A673 (cell line): ENCODE measurements around the gene SREBF2.

Source experiments
- CTCF ChIP-seq: fragments of 300-800, 200-600 bp; sonication (generic); conservative IDR thresholded peaks from 2 replicates; pipeline ENCODE4 v1.5.1; 2017; ENCODE audit warnings: low read depth, mild to moderate bottlenecking, antibody characterized with exemption, low read length, moderate library complexity, mixed read lengths
- EZH2 ChIP-seq: fragments of 200-600 bp; sonication (generic); IDR thresholded peaks from 2 replicates; pipeline ENCODE4 v1.6.1; 2017; ENCODE audit warnings: borderline replicate concordance, low read depth, mild to moderate bottlenecking, mixed read lengths, antibody characterized with exemption, low read length; ENCODE audit not compliant: poor library complexity, severe bottlenecking

DNA sequence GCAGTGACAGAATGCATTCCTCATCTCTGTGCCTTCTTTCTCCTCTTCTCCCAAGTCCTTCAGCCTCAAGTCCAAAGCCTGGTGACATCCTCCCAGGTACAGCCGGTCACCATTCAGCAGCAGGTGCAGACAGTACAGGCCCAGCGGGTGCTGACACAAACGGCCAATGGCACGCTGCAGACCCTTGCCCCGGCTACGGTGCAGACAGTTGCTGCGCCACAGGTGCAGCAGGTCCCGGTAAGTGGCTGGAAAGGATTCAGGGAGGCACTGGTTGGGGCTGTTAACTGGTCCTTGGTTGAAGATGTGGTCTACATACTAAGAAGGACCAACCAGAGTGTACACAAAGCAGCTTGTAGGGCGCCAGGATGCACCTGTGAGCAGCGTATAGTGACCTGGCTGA is 35.7 kb downstream of the SREBF2 start:
- no peak for TF ChIP-seq CTCF
- TF ChIP-seq EZH2: no peak
